HT1080 (cell line): ENCODE results near the gene VAC14. TPM values are rescaled to one million over a fixed set of nuclear protein-coding genes. Genes with fewer than 3 reads are reported as not detected.
"Not testable (repeated sequence)": the region's sequence is repeated elsewhere in the genome, so short reads cannot be mapped to it uniquely, and the experiment has no call there.

ENCODE experiments used
- DNase-seq: peaks from one replicate; pipeline ENCODE4 v3.0.0-alpha.2; 2015; ENCODE audit warnings: low read depth
- total RNA-seq: library from RNA; depleted of rRNA; stranded (reverse); fragments of >200 nt; shearing (Covaris generic); gene quantifications from 2 replicates; pipeline ENCODE4 v1.2.3, GENCODE V29; 2014; rRNA removed

VAC14 gene
- total RNA-seq, 1 experiment from 2014 or later: 103 TPM

- no peak for DNase-seq
These were observed 153.3 kb downstream of the VAC14 start for GRCh38 chr16:70647441-70648359.

GRCh38 chr16:70646260-70647241 lies 154.4 kb downstream of the VAC14 start, which contains the start of gene IL34:
TSS of gene IL34 (plus strand) at chr16:70646559. CDS start at chr16:70646948, 389 bp downstream.
- DNase-seq: no peak

GRCh38 chr16:70644763-70645597 lies 156.0 kb downstream of the VAC14 start:
- no peak for DNase-seq

GRCh38 chr16:70643264-70643663 lies 157.7 kb downstream of the VAC14 start:
- DNase-seq: not testable (repeated sequence)

- no peak for DNase-seq
These were observed 158.3 kb downstream of the VAC14 start for GRCh38 chr16:70642633-70643032.

GRCh38 chr16:70638814-70639792 lies 161.9 kb downstream of the VAC14 start:
- DNase-seq: peak; percentile 64

Other genes starting within 250 kb of the VAC14 start
- gene IL34, start 154.6 kb downstream of the VAC14 start, total RNA-seq: not detected in 2 replicates
- 16.0 and 21.1 TPM in 2 replicates for gene MTSS2, start 115.1 kb downstream of the VAC14 start, total RNA-seq